Measurements from ENCODE around the gene IPO8. TPM values are rescaled to one million over a fixed set of nuclear protein-coding genes. Genes with fewer than 3 reads are reported as not detected.
A peak's percentile ranks its signal among the peaks of the same experiment; 100 is the strongest.

IPO8 gene
- total RNA-seq, 1 experiment from 2014 or later: 48.0 TPM

GRCh38 chr12:30694412-30695198, 1.1 kb downstream of the IPO8 start:
- H3K4me3 Mint-ChIP-seq: peak overlapping the region; percentile 89 to 93

More at GRCh38 chr12:30694412-30695198, 1.1 kb downstream of the IPO8 start:
- Histone ChIP-seq H2AFZ (ENCODE audit: low read length) (no peak overlapping the region), H2BK15ac (ENCODE audit: low read depth, low read length) (no peak overlapping the region), H3K27me3 (ENCODE audit: insufficient read depth, low read length) (no peaks in the 10 kb centered on the region), H2BK5ac (ENCODE audit: insufficient read length, low read length) (no peak overlapping the region), H2BK20ac (ENCODE audit: low read depth, low read length, poor library complexity, severe bottlenecking) (no peak overlapping the region), H2BK12ac (ENCODE audit: insufficient read length, low read depth, low read length) (no peak overlapping the region), H3K79me2 (ENCODE audit: insufficient read depth, low read length) (peaks cover 2% of the 10 kb centered on the region; the same call in 1 of the 2 replicates), H2BK120ac (ENCODE audit: low read depth, low read length, poor library complexity, severe bottlenecking) (no peak overlapping the region), H4K91ac (ENCODE audit: insufficient read length, low read depth, low read length) (no peak overlapping the region), H3K4me2 (ENCODE audit: insufficient read depth, insufficient read length, low read length) (peak overlapping the region; percentile 77), H3K23me2 (ENCODE audit: insufficient read length, low read depth, low read length, poor library complexity, severe bottlenecking) (peaks cover 10% of the 10 kb centered on the region), H4K8ac (replicated peaks; ENCODE audit: insufficient read length, low read depth, low read length) (no peak overlapping the region), H3K79me1 (ENCODE audit: insufficient read depth, low read depth, low read length, poor library complexity, severe bottlenecking) (no peaks in the 10 kb centered on the region), H3K4me1 (ENCODE audit: insufficient read depth, low read length) (no peaks in the 10 kb centered on the region), H3K23ac (ENCODE audit: insufficient read length, low read depth, low read length) (no peak overlapping the region), H3K18ac (ENCODE audit: insufficient read length, low read depth, low read length) (no peak overlapping the region), H3T11ph (ENCODE audit: low read length) (no peak overlapping the region), H3K14ac (ENCODE audit: insufficient read depth, low read length) (no peak overlapping the region), H3K9ac (ENCODE audit: extremely low read depth, insufficient read length, low read length) (peak overlapping the region; percentile 64), H3K9me3 (ENCODE audit: control insufficient read depth, low read depth, low read length) (no peaks in the 10 kb centered on the region), H2AK5ac (ENCODE audit: insufficient read length, low read length) (no peak overlapping the region), H3K56ac (ENCODE audit: insufficient read length, low read depth, low read length) (no peak overlapping the region), H3K27ac (ENCODE audit: insufficient read length, low read depth, low read length) (no peak overlapping the region), H3K4ac (ENCODE audit: low read depth, low read length) (no peak overlapping the region), H4K20me1 (ENCODE audit: control insufficient read depth, insufficient read depth, insufficient read length) (no peaks in the 10 kb centered on the region), H4K5ac (ENCODE audit: insufficient read length, low read depth, low read length) (no peak overlapping the region)
- Mint-ChIP-seq H3K9me3 (no peaks in the 10 kb centered on the region), H3K4me1 (peaks cover 32 to 35% of the 10 kb centered on the region in 2 experiments), H3K36me3 (ENCODE audit: insufficient read depth in 1 of 3, low read depth in 3 of 3) (no peaks in the 10 kb centered on the region), H3K27me3 (ENCODE audit: low read depth) (no peaks in the 10 kb centered on the region), H3K27ac (peak overlapping the region; percentile 59 to 86 (median 76); a peak in 4 of 7 replicates)
- no CpG with 5 or more reads among the region's 16 CpGs for WGBS (ENCODE audit: extremely low coverage, insufficient read length, low lambda C conversion rate)
- no peak for TF ChIP-seq CTCF (conservative IDR thresholded peaks at IDR 0.05)
- DNase-seq: peak; percentile 67

All from H9 (cell line).